Measurements from ENCODE around the gene ZBTB1. TPM values are rescaled to one million over a fixed set of nuclear protein-coding genes. Genes with fewer than 3 reads are reported as not detected.

The ZBTB1 gene
- total RNA-seq (2012; rRNA removed): 37.6 and 39.8 TPM in 2 replicates

- no peaks in the 10 kb centered on the region for H3K27me3 ChIP-seq (ENCODE audit: control insufficient read depth, insufficient read depth, low read length)
- peaks cover 57% of the 10 kb centered on the region for H3K4me1 ChIP-seq (ENCODE audit: control insufficient read depth, insufficient read depth, low read length)
- peak within 1 kb of the TSS; percentile 91 for H3K4me2 ChIP-seq (ENCODE audit: low read length)
Observed at GRCh38 chr14:64504310-64504896, at the start of gene ZBTB1. Gene ZBTB1, plus strand, starts transcription at chr14:64504770. Its CDS starts 16,735 bp downstream, at chr14:64521505.

GRCh38 chr14:64459405-64460136 lies 45.0 kb upstream of the ZBTB1 start:
- peaks cover under 1% of the 10 kb centered on the region for H3K4me1 ChIP-seq (ENCODE audit: control insufficient read depth, insufficient read depth, low read length)
- no peak overlapping the region for H3K4me2 ChIP-seq (ENCODE audit: low read length)
- H3K9ac ChIP-seq (ENCODE audit: low read depth, low read length): no peak overlapping the region
- no peak overlapping the region for H3K4me3 ChIP-seq (ENCODE audit: low read length)
- H3K36me3 ChIP-seq (ENCODE audit: insufficient read depth, low read length): peaks cover 39% of the 10 kb centered on the region
- H3K9me3 ChIP-seq (replicated peaks; ENCODE audit: low read length): no peaks in the 10 kb centered on the region
- no peaks in the 10 kb centered on the region for H3K27me3 ChIP-seq (ENCODE audit: control insufficient read depth, insufficient read depth, low read length)

More at GRCh38 chr14:64504310-64504896, at the start of gene ZBTB1:
- Histone ChIP-seq H3K9ac (ENCODE audit: low read depth, low read length) (peak within 1 kb of the TSS; percentile 99), H3K9me3 (replicated peaks; ENCODE audit: low read length) (no peaks in the 10 kb centered on the region), H3K4me3 (ENCODE audit: low read length) (peak within 1 kb of the TSS; percentile 84), H3K36me3 (ENCODE audit: insufficient read depth, low read length) (no peaks in the 10 kb centered on the region)

GRCh38 chr14:64461221-64461620 lies 43.3 kb upstream of the ZBTB1 start:
- Histone ChIP-seq H3K36me3 (ENCODE audit: insufficient read depth, low read length) (peaks cover 25% of the 10 kb centered on the region), H3K9ac (ENCODE audit: low read depth, low read length) (no peak overlapping the region), H3K4me2 (ENCODE audit: low read length) (no peak overlapping the region), H3K4me3 (ENCODE audit: low read length) (no peak overlapping the region), H3K27me3 (ENCODE audit: control insufficient read depth, insufficient read depth, low read length) (no peaks in the 10 kb centered on the region), H3K4me1 (ENCODE audit: control insufficient read depth, insufficient read depth, low read length) (peaks cover 8% of the 10 kb centered on the region), H3K9me3 (replicated peaks; ENCODE audit: low read length) (no peaks in the 10 kb centered on the region)

GRCh38 chr14:64463195-64463594 lies 41.4 kb upstream of the ZBTB1 start:
- Histone ChIP-seq H3K4me3 (ENCODE audit: low read length) (no peak overlapping the region), H3K27me3 (ENCODE audit: control insufficient read depth, insufficient read depth, low read length) (no peaks in the 10 kb centered on the region), H3K9me3 (replicated peaks; ENCODE audit: low read length) (no peaks in the 10 kb centered on the region), H3K4me2 (ENCODE audit: low read length) (no peak overlapping the region), H3K4me1 (ENCODE audit: control insufficient read depth, insufficient read depth, low read length) (peaks cover 9% of the 10 kb centered on the region), H3K36me3 (ENCODE audit: insufficient read depth, low read length) (peaks cover 19% of the 10 kb centered on the region), H3K9ac (ENCODE audit: low read depth, low read length) (no peak overlapping the region)

- Histone ChIP-seq H3K4me3 (ENCODE audit: low read length) (no peak overlapping the region), H3K9me3 (replicated peaks; ENCODE audit: low read length) (no peaks in the 10 kb centered on the region), H3K4me2 (ENCODE audit: low read length) (no peak overlapping the region), H3K4me1 (ENCODE audit: control insufficient read depth, insufficient read depth, low read length) (peaks cover 9% of the 10 kb centered on the region), H3K36me3 (ENCODE audit: insufficient read depth, low read length) (peaks cover 13% of the 10 kb centered on the region), H3K9ac (ENCODE audit: low read depth, low read length) (no peak overlapping the region), H3K27me3 (ENCODE audit: control insufficient read depth, insufficient read depth, low read length) (no peaks in the 10 kb centered on the region)
Observed at GRCh38 chr14:64463873-64464272, 40.7 kb upstream of the ZBTB1 start.

- Histone ChIP-seq H3K27me3 (ENCODE audit: control insufficient read depth, insufficient read depth, low read length) (no peaks in the 10 kb centered on the region), H3K36me3 (ENCODE audit: insufficient read depth, low read length) (peaks cover 5% of the 10 kb centered on the region), H3K4me1 (ENCODE audit: control insufficient read depth, insufficient read depth, low read length) (peaks cover 9% of the 10 kb centered on the region), H3K4me3 (ENCODE audit: low read length) (peak overlapping the region; percentile 71), H3K4me2 (ENCODE audit: low read length) (peak overlapping the region; percentile 90), H3K9me3 (replicated peaks; ENCODE audit: low read length) (no peaks in the 10 kb centered on the region), H3K9ac (ENCODE audit: low read depth, low read length) (peak overlapping the region; percentile 50)
Observed at GRCh38 chr14:64464651-64465050, 39.9 kb upstream of the ZBTB1 start.

- no peaks in the 10 kb centered on the region for H3K9me3 ChIP-seq (replicated peaks; ENCODE audit: low read length)
- H3K4me1 ChIP-seq (ENCODE audit: control insufficient read depth, insufficient read depth, low read length): peaks cover 9% of the 10 kb centered on the region
- H3K9ac ChIP-seq (ENCODE audit: low read depth, low read length): peak within 1 kb of the TSS; percentile 50
- H3K4me3 ChIP-seq (ENCODE audit: low read length): peak within 1 kb of the TSS; percentile 71
- H3K27me3 ChIP-seq (ENCODE audit: control insufficient read depth, insufficient read depth, low read length): no peaks in the 10 kb centered on the region
- peak within 1 kb of the TSS; percentile 90 for H3K4me2 ChIP-seq (ENCODE audit: low read length)
- no peaks in the 10 kb centered on the region for H3K36me3 ChIP-seq (ENCODE audit: insufficient read depth, low read length)
Observed at GRCh38 chr14:64465191-64465822, 39.3 kb upstream of the ZBTB1 start, which contains the start of gene AKAP5. Gene AKAP5, plus strand, starts transcription at chr14:64465499. Its CDS starts 2,896 bp downstream, at chr14:64468395.

GRCh38 chr14:64465831-64466554 lies 38.6 kb upstream of the ZBTB1 start:
- no peaks in the 10 kb centered on the region for H3K27me3 ChIP-seq (ENCODE audit: control insufficient read depth, insufficient read depth, low read length)

GRCh38 chr14:64467101-64467500 lies 37.5 kb upstream of the ZBTB1 start:
- Histone ChIP-seq H3K36me3 (ENCODE audit: insufficient read depth, low read length) (no peaks in the 10 kb centered on the region), H3K4me2 (ENCODE audit: low read length) (no peak overlapping the region), H3K9me3 (replicated peaks; ENCODE audit: low read length) (no peaks in the 10 kb centered on the region), H3K9ac (ENCODE audit: low read depth, low read length) (no peak overlapping the region), H3K4me3 (ENCODE audit: low read length) (no peak overlapping the region), H3K4me1 (ENCODE audit: control insufficient read depth, insufficient read depth, low read length) (peaks cover 9% of the 10 kb centered on the region), H3K27me3 (ENCODE audit: control insufficient read depth, insufficient read depth, low read length) (no peaks in the 10 kb centered on the region)

More at GRCh38 chr14:64465831-64466554, 38.6 kb upstream of the ZBTB1 start:
- no peaks in the 10 kb centered on the region for H3K36me3 ChIP-seq (ENCODE audit: insufficient read depth, low read length)
- no peaks in the 10 kb centered on the region for H3K9me3 ChIP-seq (replicated peaks; ENCODE audit: low read length)
- H3K4me3 ChIP-seq (ENCODE audit: low read length): peak overlapping the region; percentile 71
- peak overlapping the region; percentile 90 for H3K4me2 ChIP-seq (ENCODE audit: low read length)
- H3K9ac ChIP-seq (ENCODE audit: low read depth, low read length): peak overlapping the region; percentile 50
- H3K4me1 ChIP-seq (ENCODE audit: control insufficient read depth, insufficient read depth, low read length): peaks cover 9% of the 10 kb centered on the region

- Histone ChIP-seq H3K36me3 (ENCODE audit: insufficient read depth, low read length) (no peaks in the 10 kb centered on the region), H3K27me3 (ENCODE audit: control insufficient read depth, insufficient read depth, low read length) (no peaks in the 10 kb centered on the region), H3K9me3 (replicated peaks; ENCODE audit: low read length) (no peaks in the 10 kb centered on the region), H3K4me1 (ENCODE audit: control insufficient read depth, insufficient read depth, low read length) (peaks cover 9% of the 10 kb centered on the region), H3K9ac (ENCODE audit: low read depth, low read length) (no peak overlapping the region), H3K4me3 (ENCODE audit: low read length) (no peak overlapping the region), H3K4me2 (ENCODE audit: low read length) (no peak overlapping the region)
Observed at GRCh38 chr14:64467566-64467965, 37.0 kb upstream of the ZBTB1 start.

- no peak overlapping the region for H3K9ac ChIP-seq (ENCODE audit: low read depth, low read length)
- H3K9me3 ChIP-seq (replicated peaks; ENCODE audit: low read length): no peaks in the 10 kb centered on the region
- no peak overlapping the region for H3K4me3 ChIP-seq (ENCODE audit: low read length)
- no peak overlapping the region for H3K4me2 ChIP-seq (ENCODE audit: low read length)
- no peaks in the 10 kb centered on the region for H3K27me3 ChIP-seq (ENCODE audit: control insufficient read depth, insufficient read depth, low read length)
- no peaks in the 10 kb centered on the region for H3K36me3 ChIP-seq (ENCODE audit: insufficient read depth, low read length)
- peaks cover 9% of the 10 kb centered on the region for H3K4me1 ChIP-seq (ENCODE audit: control insufficient read depth, insufficient read depth, low read length)
Observed at GRCh38 chr14:64468451-64468850, 36.1 kb upstream of the ZBTB1 start.
